GM19035 (cell line): Measurements from ENCODE around the gene WSB1.

Experiments used
- ATAC-seq: cut with Tn5 transposase; IDR thresholded peaks from one replicate; pipeline ENCODE4 v1.9.1; 2021; ENCODE audit not compliant: unreplicated experiment

Gene WSB1

GRCh38 chr17:27354491-27355081 lies 60.7 kb downstream of the WSB1 start:
- ATAC-seq, result no peak

- ATAC-seq, result no peak
Measured at GRCh38 chr17:27355419-27355818, 61.5 kb downstream of the WSB1 start.

GRCh38 chr17:27356091-27356705 lies 62.3 kb downstream of the WSB1 start:
- no peak for ATAC-seq

GRCh38 chr17:27357236-27357635 lies 63.3 kb downstream of the WSB1 start:
- ATAC-seq, result no peak

GRCh38 chr17:27360507-27360906 lies 66.6 kb downstream of the WSB1 start:
- ATAC-seq, result no peak

GRCh38 chr17:27361695-27362094 lies 67.8 kb downstream of the WSB1 start:
- no peak for ATAC-seq

- ATAC-seq, result no peak
Measured at GRCh38 chr17:27362503-27362902, 68.6 kb downstream of the WSB1 start.

GRCh38 chr17:27362909-27363308 lies 69.0 kb downstream of the WSB1 start:
- ATAC-seq, result no peak

GRCh38 chr17:27363326-27363725 lies 69.4 kb downstream of the WSB1 start:
- ATAC-seq, result no peak
